Activated CD4-positive, alpha-beta T cell treated with anti-CD3 and anti-CD28 coated beads for 48 hours (primary cell): ENCODE results near the gene JADE2.
"Not testable (repeated sequence)": the region's sequence is repeated elsewhere in the genome, so short reads cannot be mapped to it uniquely, and the experiment has no call there.

Experiments used
- DNase-seq: peaks from one replicate; pipeline ENCODE4 v3.0.0-alpha.2; 2020

Gene JADE2

GRCh38 chr5:134533115-134533815 lies 7.8 kb downstream of the JADE2 start:
- no peak for DNase-seq

- DNase-seq, result no peak
These were observed 8.7 kb downstream of the JADE2 start for GRCh38 chr5:134534058-134534725.

DNA sequence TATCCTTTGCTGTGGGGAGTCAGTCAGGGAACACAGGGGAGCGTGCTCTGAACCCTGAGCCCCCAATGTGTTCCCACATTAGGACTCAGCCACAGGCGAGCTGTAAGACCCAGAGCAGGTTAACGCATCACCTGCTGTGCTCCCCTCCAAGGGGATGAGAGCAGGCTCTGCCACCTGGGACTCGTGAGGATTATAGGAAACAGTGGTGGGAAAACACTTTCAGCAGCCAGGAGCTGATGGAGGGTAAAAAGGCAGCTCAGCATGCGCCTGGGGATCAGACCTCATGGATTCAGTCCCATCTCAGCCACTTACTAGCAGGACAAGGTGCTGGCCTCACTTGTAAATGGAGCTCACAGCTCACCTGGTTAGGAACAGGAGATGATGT lies 9.2 kb downstream of the JADE2 start:
- DNase-seq, result no peak

- no peak for DNase-seq
These were observed 11.4 kb downstream of the JADE2 start for GRCh38 chr5:134536876-134537275.

DNA sequence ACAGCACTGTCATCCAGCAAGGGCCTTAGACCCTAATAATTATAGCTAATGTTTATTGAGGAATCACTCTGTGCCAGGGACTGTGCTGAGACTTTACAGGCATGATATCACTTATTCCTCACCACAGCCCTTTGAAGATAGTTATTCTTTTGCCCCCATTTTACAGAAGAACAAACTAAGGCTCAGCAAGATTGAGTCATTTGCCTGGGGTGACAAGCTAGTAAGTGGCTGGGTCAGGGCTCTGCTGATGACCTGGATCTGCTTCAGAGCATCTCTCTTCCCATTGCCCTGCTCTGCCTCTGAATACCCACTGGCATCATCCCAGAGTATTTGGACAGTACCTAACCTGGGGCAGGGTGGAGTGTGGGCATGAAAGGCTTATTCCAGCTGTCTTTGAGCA lies 11.8 kb downstream of the JADE2 start:
- DNase-seq, result no peak

GRCh38 chr5:134538296-134538695 lies 12.8 kb downstream of the JADE2 start:
- no peak for DNase-seq

- no peak for DNase-seq
These were observed 14.3 kb downstream of the JADE2 start for GRCh38 chr5:134539732-134540131.

GRCh38 chr5:134540747-134541733 lies 15.6 kb downstream of the JADE2 start:
- DNase-seq, result no peak

GRCh38 chr5:134541736-134542376 lies 16.4 kb downstream of the JADE2 start:
- DNase-seq, result peak; percentile 29

DNA sequence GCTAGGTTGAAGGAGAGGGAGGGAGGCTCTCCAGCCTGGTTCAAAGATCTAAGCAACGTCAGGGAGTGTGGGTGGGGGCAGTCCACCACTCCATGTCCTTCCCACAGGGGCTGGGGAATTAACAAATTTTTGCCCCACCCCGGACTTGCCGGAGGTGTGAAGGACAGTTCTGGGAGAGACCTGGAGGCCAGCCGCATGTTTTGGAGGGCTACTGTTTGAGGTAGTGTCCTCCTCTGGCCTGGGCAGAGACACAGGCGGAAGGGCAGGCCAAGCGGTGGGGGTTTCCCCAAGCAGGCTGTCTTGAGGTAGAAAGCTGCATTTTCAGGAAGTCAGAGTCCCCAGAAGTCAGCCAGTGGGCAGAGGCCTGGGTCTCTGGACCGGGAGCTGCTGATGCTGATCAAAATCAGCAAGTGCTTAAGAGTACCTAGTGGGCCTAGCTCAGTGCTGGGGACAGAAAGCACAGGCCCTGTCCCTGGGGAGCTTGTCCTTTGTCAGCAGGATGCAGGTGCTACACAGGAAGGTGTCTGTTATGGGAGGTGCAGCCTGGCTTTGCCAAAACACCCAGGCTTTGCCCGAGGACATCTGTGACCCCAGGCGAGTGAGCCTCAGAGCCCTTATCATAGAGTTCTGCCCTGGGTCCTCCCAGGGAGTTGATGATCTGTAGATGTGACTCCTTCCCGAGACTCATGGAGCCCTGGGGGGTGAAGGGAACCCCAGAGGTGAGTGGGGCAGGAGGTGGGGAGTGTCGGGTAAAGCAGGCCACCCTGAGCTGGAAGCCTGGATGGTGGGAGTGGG lies 18.5 kb downstream of the JADE2 start:
- peak; percentile 59 for DNase-seq

DNA sequence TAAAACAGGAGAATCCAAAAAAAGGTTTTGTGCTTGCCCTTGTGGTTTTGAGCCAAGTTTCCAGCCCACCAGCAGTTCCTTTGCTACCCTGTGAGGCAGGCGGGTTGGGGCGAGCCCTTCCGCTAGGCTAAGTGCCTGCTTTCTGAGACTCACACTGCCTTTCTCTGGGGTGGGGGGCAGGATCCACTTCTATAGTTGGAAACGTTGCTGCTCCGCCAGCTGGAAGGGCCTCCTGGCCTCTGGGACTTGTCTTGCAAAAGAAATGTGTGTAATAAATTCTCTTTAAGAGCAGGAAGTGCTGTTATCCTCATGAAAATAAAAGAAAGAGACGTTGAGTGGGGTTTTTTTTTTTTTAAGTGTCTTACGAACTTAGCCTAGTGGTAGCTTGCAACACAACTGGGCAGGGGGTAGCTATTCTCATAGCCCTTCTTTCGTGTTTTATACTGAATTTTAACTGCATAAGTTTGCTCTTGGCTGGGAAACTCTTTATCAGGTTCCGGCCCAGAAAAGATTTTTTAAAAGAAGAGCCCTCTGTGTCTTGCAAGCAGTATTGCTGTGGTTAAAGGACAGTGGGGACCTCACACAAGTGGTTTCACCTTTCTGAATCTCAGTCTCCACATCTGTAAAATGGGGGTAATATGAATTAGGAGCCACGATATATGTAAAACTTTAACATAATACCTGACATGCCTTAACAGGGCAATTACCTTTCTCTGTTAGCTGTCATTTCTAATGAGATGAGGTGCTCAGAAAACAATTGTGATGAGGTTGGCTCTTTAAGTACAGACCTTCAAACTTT lies 19.8 kb downstream of the JADE2 start:
- peak; percentile 40 for DNase-seq

GRCh38 chr5:134547066-134547465 lies 21.6 kb downstream of the JADE2 start:
- no peak for DNase-seq

DNA sequence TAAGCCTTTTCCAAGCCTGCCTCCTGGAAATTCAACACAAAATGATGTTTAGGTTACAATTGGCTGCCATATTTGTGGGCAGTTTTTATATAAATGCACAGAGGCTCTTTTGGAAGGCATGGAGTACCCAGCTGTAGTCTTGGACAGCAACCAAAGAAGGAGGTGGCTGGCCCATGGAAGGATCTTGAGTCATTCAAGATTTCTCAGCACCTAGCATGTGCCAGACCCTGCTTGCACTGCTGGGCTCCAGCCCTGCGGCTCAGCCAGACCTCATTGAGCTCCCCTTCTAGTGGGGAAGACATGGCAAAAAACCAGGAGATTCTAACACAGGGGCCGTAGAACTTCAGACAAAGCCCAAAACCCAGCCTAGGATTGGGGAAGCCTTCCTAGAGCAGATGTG lies 22.1 kb downstream of the JADE2 start:
- no peak for DNase-seq

GRCh38 chr5:134547999-134548658 lies 22.7 kb downstream of the JADE2 start:
- no peak for DNase-seq

DNA sequence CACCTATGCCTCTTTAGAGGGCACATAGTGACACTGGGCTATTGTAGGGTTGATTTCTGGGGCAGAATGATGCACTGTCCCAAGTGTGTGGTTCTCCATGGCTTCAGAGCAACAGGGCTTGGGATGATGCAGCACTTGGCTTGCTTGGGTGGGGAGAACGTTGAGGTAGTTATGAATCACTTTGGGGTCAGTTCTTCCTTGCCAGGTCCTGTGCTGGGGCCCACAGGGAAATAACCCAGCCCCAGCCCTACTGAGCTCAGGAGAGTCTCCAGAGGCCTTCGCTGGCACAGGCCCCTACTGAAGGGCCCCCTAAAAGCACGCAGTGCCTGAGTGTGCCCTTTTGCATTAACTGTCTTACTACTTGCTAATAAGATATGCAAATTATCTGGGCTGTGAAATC lies 24.2 kb downstream of the JADE2 start:
- DNase-seq, result no peak

- no peak for DNase-seq
These were observed 25.1 kb downstream of the JADE2 start for GRCh38 chr5:134550271-134551214.

DNA sequence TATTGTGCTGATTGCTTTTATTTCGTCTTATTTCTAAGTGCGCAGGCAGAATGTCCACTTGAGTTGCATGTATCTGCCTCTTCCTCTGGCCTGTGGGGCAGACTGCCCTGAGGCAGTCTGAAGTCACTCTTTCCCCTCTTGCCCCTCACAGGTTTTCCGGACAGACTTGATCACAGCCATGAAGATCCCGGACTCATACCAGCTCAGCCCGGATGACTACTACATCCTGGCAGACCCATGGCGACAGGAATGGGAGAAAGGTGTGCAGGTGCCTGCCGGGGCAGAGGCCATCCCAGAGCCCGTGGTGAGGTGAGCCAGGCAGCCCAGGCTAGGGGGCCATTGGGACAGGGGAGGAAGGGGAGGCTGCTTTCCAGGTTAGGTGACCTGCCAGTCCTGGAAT lies 26.4 kb downstream of the JADE2 start:
- DNase-seq, result no peak

GRCh38 chr5:134552301-134552700 lies 26.8 kb downstream of the JADE2 start:
- no peak for DNase-seq

DNA sequence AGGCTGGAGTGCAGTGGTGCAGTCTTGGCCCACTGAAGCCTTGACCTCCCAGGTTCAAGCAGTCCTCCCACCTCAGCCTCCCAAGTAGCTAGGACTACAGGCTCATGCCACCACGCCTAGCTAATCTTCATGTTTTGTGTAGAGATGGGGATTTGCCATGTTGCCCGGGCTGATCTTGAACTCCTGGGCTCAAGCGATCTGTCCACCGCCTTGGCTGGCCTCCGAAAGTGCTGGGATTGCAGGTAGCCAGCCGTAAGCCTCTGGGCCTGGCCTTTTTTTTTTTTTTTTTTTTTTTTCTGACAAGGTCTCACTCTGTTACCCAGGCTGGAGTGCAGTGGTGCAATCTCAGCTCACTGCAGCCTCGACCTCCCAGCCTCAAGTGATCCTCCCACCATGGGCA lies 27.2 kb downstream of the JADE2 start:
- not testable (repeated sequence) for DNase-seq
